GM12878 (cell line): ENCODE data around the gene ITIH5. TPM values are rescaled to one million over a fixed set of nuclear protein-coding genes. Genes with fewer than 3 reads are reported as not detected.

Experiments
- ATAC-seq: fragments of 200-7000 bp; cut with Tn5 transposase; 3 replicates; pipeline ENCODE4 v1.9.1; 2020; ENCODE audit warnings: mild to moderate bottlenecking, moderate library complexity
- BruUV-seq: library from RNA; stranded (reverse); fragments of 400-500 nt; replicated peaks from 2 replicates; lab custom pipeline; 2021; lab: Mats Ljungman, UMichigan
- CTCF ChIA-PET: fragments of 300-600 bp; sonication (Branson Sonifier 250); formaldehyde crosslinking; extraction: SDS; loops from one replicate; lab custom pipeline; 2021; ENCODE audit warnings: inconsistent platforms; lab: Yijun Ruan, JAX
- POLR2A ChIA-PET: fragments of 350-600 bp; formaldehyde crosslinking; extraction: SDS; loops from one replicate; lab custom pipeline; 2021; ENCODE audit warnings: inconsistent platforms; lab: Charles Lee
- RAD21 ChIA-PET: fragments of 300-600 bp; sonication (Branson Sonifier 250); formaldehyde crosslinking; loops from one replicate; lab custom pipeline; 2023; ENCODE audit warnings: antibody characterized with exemption; ENCODE audit not compliant: unreplicated experiment; lab: Charles Lee
- SMC1A ChIA-PET: fragments of 300-600 bp; sonication (Branson Sonifier 250); formaldehyde crosslinking; loops from one replicate; lab custom pipeline; 2023; ENCODE audit not compliant: unreplicated experiment, uncharacterized antibody; lab: Charles Lee
- DNase-seq: peaks from one replicate; pipeline ENCODE4 v3.0.0-alpha.2; 2011; ENCODE audit warnings: low read depth, low spot score
- FAIRE-seq: peaks from 3 replicates; lab custom pipeline; 2011; peaks lifted over from hg19 to GRCh38; lab: Jason Lieb, UNC
- H2AFZ ChIP-seq: 2 replicates; pipeline ENCODE4 v1.6.0; 2011; ENCODE audit warnings: low read depth, low read length, control low read depth; ENCODE audit not compliant: control insufficient read depth
- H3K27ac ChIP-seq: 2 replicates; pipeline ENCODE4 v1.5.1; 2011; ENCODE audit warnings: control low read depth; ENCODE audit not compliant: control insufficient read depth, insufficient read depth
- H3K27me3 ChIP-seq, 2 experiments: replicated peaks in 1 of 2; 2 replicates each; pipeline versions ENCODE4 v1.6.0 to v1.6.1; 2011; ENCODE audit warnings: low read length in 1 of 2; ENCODE audit not compliant: control insufficient read depth in 2 of 2, insufficient read depth in 2 of 2
- H3K36me3 ChIP-seq, 2 experiments: 2 replicates each; pipeline ENCODE4 v1.5.1; 2011; ENCODE audit warnings: low read length in 1 of 2; ENCODE audit not compliant: control insufficient read depth in 2 of 2, insufficient read depth in 2 of 2
- H3K4me1 ChIP-seq: 2 replicates; pipeline ENCODE4 v1.6.1; 2011; ENCODE audit warnings: mild to moderate bottlenecking, low read length, moderate library complexity, mixed read lengths; ENCODE audit not compliant: control insufficient read depth, insufficient read depth
- H3K4me2 ChIP-seq: 2 replicates; pipeline ENCODE4 v1.6.0; 2011; ENCODE audit warnings: control low read depth; ENCODE audit not compliant: control insufficient read depth, insufficient read depth
- H3K4me3 ChIP-seq: fragments of 200-600 bp; sonication (generic); 2 replicates; pipeline ENCODE4 v1.5.1; 2016
- H3K79me2 ChIP-seq: 2 replicates; pipeline ENCODE4 v1.6.0; 2011; ENCODE audit warnings: low read length; ENCODE audit not compliant: control insufficient read depth, insufficient read depth
- H3K9ac ChIP-seq: 2 replicates; pipeline ENCODE4 v1.8.0; 2011; ENCODE audit warnings: low read length, control low read depth, mixed read lengths; ENCODE audit not compliant: control insufficient read depth, insufficient read depth
- H3K9me3 ChIP-seq: replicated peaks from 3 replicates; pipeline ENCODE4 v1.5.1; 2011; ENCODE audit warnings: mild to moderate bottlenecking, low read length; ENCODE audit not compliant: control insufficient read depth, insufficient read depth
- H4K20me1 ChIP-seq: 2 replicates; pipeline ENCODE4 v1.6.0; 2011; ENCODE audit not compliant: control insufficient read depth, insufficient read depth
- TAF1 ChIP-seq: IDR thresholded peaks from 2 replicates; pipeline ENCODE4 v1.6.1; 2011; ENCODE audit warnings: mild to moderate bottlenecking, low read depth, low read length, borderline replicate concordance
- WGBS: methylation state at CpG from one replicate; pipeline ENCODE4 v1.1.6; 2016; ENCODE audit warnings: low lambda C conversion rate; ENCODE audit not compliant: insufficient replicate concordance, insufficient coverage; ENCODE audit errors: missing lambda C conversion rate; 5-methylcytosine and 5-hydroxymethylcytosine counted together
- in situ Hi-C: fragments of 300-500 bp; cut with MboI; formaldehyde crosslinking; loops from 9 replicates; pipeline ENCODE4 v1.14.3; 2018; ENCODE audit warnings: mixed read lengths
- intact Hi-C: fragments of 100-400 bp; cut with micrococcal nuclease; formaldehyde crosslinking; loops from one replicate; pipeline ENCODE4 v1.14.2; 2022; ENCODE audit not compliant: unreplicated experiment
- polyA plus RNA-seq, 11 experiments: library from polyadenylated mRNA; depleted of rRNA in 4 of 11; unstranded in 6 of 11; stranded (reverse) in 5 of 11; fragments of >200 nt; fragmentation: Nextera tagmentation in 4 of 11; fragmentation: Illumina TruSeq in 1 of 11; extraction: Ambion mirVana in 4 of 11; extraction: Trizol in 1 of 11; gene quantifications; 1 replicate in 1 of 11; 2 replicates in 10 of 11; pipeline versions ENCODE4 v1.2.1 to v1.2.3, GENCODE V29; 2011 to 2016; ENCODE audit warnings: inconsistent platforms in 2 of 11, missing spikeins in 2 of 11, low read depth in 1 of 11
- total RNA-seq, 4 experiments: library from RNA; depleted of rRNA in 3 of 4; stranded (reverse); fragments of >200 nt in 3 of 4; fragmentation: Illumina TruSeq in 1 of 4; extraction: Trizol in 1 of 4; gene quantifications; 2 replicates each; pipeline versions ENCODE4 v1.2.1 to v1.2.3, GENCODE V29; 2013 to 2021
- TF ChIP-seq, protein P1 (sequence below): fragments of 150-350 bp; IDR thresholded peaks from 2 replicates; pipeline ENCODE4 v1.6.1; 2016; ENCODE audit warnings: low read depth, low read length

ITIH5 gene
- total and polyA plus RNA-seq, 10 of the 15 experiments (the other 5 are each of a cell fraction or from before 2014, with no cell fraction given) = 0.14 to 0.43 (median 0.21) TPM; not detected in 7

DNA sequence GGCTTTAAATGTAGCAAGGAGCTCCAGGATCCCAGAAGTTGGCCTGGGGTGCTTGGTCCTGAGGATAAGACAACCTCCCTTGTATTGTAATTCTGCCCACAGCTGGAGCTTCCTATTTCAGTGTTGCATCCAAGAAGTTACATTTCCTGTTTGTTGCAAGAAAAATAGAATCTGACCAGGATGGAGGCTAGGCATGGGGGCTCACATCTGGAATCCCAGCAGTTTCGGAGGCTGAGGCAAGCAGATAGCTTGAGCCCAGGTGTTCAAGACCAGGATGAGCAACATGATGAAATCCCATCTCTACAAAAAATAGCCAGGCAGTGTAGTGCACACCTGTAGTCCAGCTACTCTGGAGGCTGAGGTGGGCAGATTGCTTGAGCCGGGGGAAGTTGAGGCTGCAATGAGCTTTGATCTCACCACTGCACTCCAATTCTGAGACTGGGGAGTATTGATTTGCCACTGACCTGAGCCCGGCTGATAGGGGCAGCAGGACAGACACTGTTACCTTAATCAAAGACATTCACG is 35.6 kb upstream of the ITIH5 start:
- Histone ChIP-seq H3K4me2 (no peak overlapping the region), H3K79me2 (no peaks in the 10 kb centered on the region), H3K4me3 (no peak overlapping the region), H3K27ac (no peak overlapping the region), H4K20me1 (no peaks in the 10 kb centered on the region), H3K4me1 (no peaks in the 10 kb centered on the region), H3K27me3 (peaks cover 2 to 6% of the 10 kb centered on the region in 2 experiments; a peak in 3 of 4 replicates)
- BruUV-seq = no TSS peak
- ChIA-PET CTCF (interaction anchor here (1.1 to 2.1 kb wide), 3 partner anchors 9 to 177 kb away, joined by 3 to 7 read pairs (median 5); no protein-coding TSS in a partner anchor), SMC1A (interaction anchor here (1.0 to 3.0 kb wide), 2 partner anchors 18 to 177 kb away, joined by 3 to 8 read pairs; no protein-coding TSS in a partner anchor), RAD21 (interaction anchor here (1.0 kb wide), 1 partner anchor 177 kb away, joined by 3 read pairs; no protein-coding TSS in a partner anchor), POLR2A (no interaction called here)
- FAIRE-seq (no peak), ATAC-seq (no peak)
- in situ Hi-C loops = no loop called here
- WGBS = 29% methylated on average over 4 of the region's 4 CpGs
- TF ChIP-seq TAF1 = no peak
- TF ChIP-seq, protein P1, sequence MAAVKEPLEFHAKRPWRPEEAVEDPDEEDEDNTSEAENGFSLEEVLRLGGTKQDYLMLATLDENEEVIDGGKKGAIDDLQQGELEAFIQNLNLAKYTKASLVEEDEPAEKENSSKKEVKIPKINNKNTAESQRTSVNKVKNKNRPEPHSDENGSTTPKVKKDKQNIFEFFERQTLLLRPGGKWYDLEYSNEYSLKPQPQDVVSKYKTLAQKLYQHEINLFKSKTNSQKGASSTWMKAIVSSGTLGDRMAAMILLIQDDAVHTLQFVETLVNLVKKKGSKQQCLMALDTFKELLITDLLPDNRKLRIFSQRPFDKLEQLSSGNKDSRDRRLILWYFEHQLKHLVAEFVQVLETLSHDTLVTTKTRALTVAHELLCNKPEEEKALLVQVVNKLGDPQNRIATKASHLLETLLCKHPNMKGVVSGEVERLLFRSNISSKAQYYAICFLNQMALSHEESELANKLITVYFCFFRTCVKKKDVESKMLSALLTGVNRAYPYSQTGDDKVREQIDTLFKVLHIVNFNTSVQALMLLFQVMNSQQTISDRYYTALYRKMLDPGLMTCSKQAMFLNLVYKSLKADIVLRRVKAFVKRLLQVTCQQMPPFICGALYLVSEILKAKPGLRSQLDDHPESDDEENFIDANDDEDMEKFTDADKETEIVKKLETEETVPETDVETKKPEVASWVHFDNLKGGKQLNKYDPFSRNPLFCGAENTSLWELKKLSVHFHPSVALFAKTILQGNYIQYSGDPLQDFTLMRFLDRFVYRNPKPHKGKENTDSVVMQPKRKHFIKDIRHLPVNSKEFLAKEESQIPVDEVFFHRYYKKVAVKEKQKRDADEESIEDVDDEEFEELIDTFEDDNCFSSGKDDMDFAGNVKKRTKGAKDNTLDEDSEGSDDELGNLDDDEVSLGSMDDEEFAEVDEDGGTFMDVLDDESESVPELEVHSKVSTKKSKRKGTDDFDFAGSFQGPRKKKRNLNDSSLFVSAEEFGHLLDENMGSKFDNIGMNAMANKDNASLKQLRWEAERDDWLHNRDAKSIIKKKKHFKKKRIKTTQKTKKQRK = no peak
- TF ChIP-seq, all 136 proteins: peak for 0
- no peaks in the 10 kb centered on the region for H3K36me3 ChIP-seq
- no peak overlapping the region for H3K9ac ChIP-seq
- no peaks in the 10 kb centered on the region for H3K9me3 ChIP-seq
- no peak for DNase-seq
- intact Hi-C loops = no loop called here
- H2AFZ ChIP-seq = no peak overlapping the region
